ENCODE data around the gene IL1R2. TPM values are rescaled to one million over a fixed set of nuclear protein-coding genes. Genes with fewer than 3 reads are reported as not detected.
"Not testable (repeated sequence)": the region's sequence is repeated elsewhere in the genome, so short reads cannot be mapped to it uniquely, and the experiment has no call there.

The IL1R2 gene
- total RNA-seq, 1 donor from 2014 or later, result not detected

- DNase-seq (ENCODE audit: low read depth), result no peak
These were observed 66.6 kb downstream of the IL1R2 start for GRCh38 chr2:102058293-102058833.

GRCh38 chr2:102059151-102059550 is 67.4 kb downstream of the IL1R2 start:
- no peak for DNase-seq (ENCODE audit: low read depth)

GRCh38 chr2:102060047-102060446 is 68.3 kb downstream of the IL1R2 start:
- DNase-seq (ENCODE audit: low read depth), result no peak

GRCh38 chr2:102060792-102061191 is 69.0 kb downstream of the IL1R2 start:
- DNase-seq (ENCODE audit: low read depth), result no peak

GRCh38 chr2:102061286-102061699 is 69.5 kb downstream of the IL1R2 start:
- DNase-seq (ENCODE audit: low read depth), result no peak

- no peak for DNase-seq (ENCODE audit: low read depth)
These were observed 70.4 kb downstream of the IL1R2 start for GRCh38 chr2:102061962-102062795.

GRCh38 chr2:102062802-102063201 is 71.0 kb downstream of the IL1R2 start:
- no peak for DNase-seq (ENCODE audit: low read depth)

GRCh38 chr2:102063487-102063911 is 71.7 kb downstream of the IL1R2 start:
- DNase-seq (ENCODE audit: low read depth), result peak; percentile 35

GRCh38 chr2:102063941-102064678 is 72.3 kb downstream of the IL1R2 start:
- peak; percentile 92 for DNase-seq (ENCODE audit: low read depth)

- peak; percentile 57 for DNase-seq (ENCODE audit: low read depth)
These were observed 73.2 kb downstream of the IL1R2 start for GRCh38 chr2:102064679-102065674.

GRCh38 chr2:102065675-102066252 is 74.0 kb downstream of the IL1R2 start:
- DNase-seq (ENCODE audit: low read depth), result peak; percentile 71

GRCh38 chr2:102066554-102066953 is 74.8 kb downstream of the IL1R2 start:
- DNase-seq (ENCODE audit: low read depth), result peak; percentile 69

GRCh38 chr2:102068126-102068525 is 76.4 kb downstream of the IL1R2 start:
- DNase-seq (ENCODE audit: low read depth), result not testable (repeated sequence)

GRCh38 chr2:102069311-102069974 is 77.7 kb downstream of the IL1R2 start:
- DNase-seq (ENCODE audit: low read depth), result no peak

GRCh38 chr2:102070058-102070642 is 78.4 kb downstream of the IL1R2 start:
- DNase-seq (ENCODE audit: low read depth), result peak; percentile 93

GRCh38 chr2:102072741-102073140 is 81.0 kb downstream of the IL1R2 start:
- DNase-seq (ENCODE audit: low read depth), result no peak

- DNase-seq (ENCODE audit: low read depth), result no peak
These were observed 81.5 kb downstream of the IL1R2 start for GRCh38 chr2:102073168-102073724.

GRCh38 chr2:102074152-102074783 is 82.5 kb downstream of the IL1R2 start:
- peak; percentile 47 for DNase-seq (ENCODE audit: low read depth)

- DNase-seq (ENCODE audit: low read depth), result no peak
These were observed 83.7 kb downstream of the IL1R2 start for GRCh38 chr2:102075479-102075878.

Measured in myocyte (in vitro differentiated cells).